ENCODE data around the gene HS3ST4. TPM values are rescaled to one million over a fixed set of nuclear protein-coding genes. Genes with fewer than 3 reads are reported as not detected.

The HS3ST4 gene
- polyA plus RNA-seq, 1 donor from 2014 or later, result 13.0 TPM

- H3K4me2 ChIP-seq (ENCODE audit: low read length), result no peak overlapping the region
- no peak overlapping the region for H3K27ac ChIP-seq (ENCODE audit: low read length)
- no peak overlapping the region for H3K9ac ChIP-seq (ENCODE audit: low read length)
- no peak overlapping the region for H2AFZ ChIP-seq (ENCODE audit: low read depth, low read length)
- no peak overlapping the region for H3K4me3 ChIP-seq (ENCODE audit: low read length)
- no peaks in the 10 kb centered on the region for H3K36me3 ChIP-seq (ENCODE audit: insufficient read depth, low read length)
- H3K9me3 ChIP-seq (ENCODE audit: low read length), result no peaks in the 10 kb centered on the region
- no peaks in the 10 kb centered on the region for H3K79me2 ChIP-seq (replicated peaks; ENCODE audit: insufficient read depth, low read length)
- no peaks in the 10 kb centered on the region for H3F3A ChIP-seq (ENCODE audit: insufficient read depth, low read length, poor library complexity, severe bottlenecking)
- H3K9me2 ChIP-seq (ENCODE audit: insufficient read depth, low read length), result no peaks in the 10 kb centered on the region
- TF ChIP-seq EZH2 (IDR thresholded peaks at IDR 0.05; ENCODE audit: borderline replicate concordance, insufficient read depth, low read length, poor library complexity, severe bottlenecking), result no peak
- TF ChIP-seq RAD21 (conservative IDR thresholded peaks at IDR 0.05), result peak; percentile 85
- TF ChIP-seq, protein P1, sequence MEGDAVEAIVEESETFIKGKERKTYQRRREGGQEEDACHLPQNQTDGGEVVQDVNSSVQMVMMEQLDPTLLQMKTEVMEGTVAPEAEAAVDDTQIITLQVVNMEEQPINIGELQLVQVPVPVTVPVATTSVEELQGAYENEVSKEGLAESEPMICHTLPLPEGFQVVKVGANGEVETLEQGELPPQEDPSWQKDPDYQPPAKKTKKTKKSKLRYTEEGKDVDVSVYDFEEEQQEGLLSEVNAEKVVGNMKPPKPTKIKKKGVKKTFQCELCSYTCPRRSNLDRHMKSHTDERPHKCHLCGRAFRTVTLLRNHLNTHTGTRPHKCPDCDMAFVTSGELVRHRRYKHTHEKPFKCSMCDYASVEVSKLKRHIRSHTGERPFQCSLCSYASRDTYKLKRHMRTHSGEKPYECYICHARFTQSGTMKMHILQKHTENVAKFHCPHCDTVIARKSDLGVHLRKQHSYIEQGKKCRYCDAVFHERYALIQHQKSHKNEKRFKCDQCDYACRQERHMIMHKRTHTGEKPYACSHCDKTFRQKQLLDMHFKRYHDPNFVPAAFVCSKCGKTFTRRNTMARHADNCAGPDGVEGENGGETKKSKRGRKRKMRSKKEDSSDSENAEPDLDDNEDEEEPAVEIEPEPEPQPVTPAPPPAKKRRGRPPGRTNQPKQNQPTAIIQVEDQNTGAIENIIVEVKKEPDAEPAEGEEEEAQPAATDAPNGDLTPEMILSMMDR (IDR thresholded peaks at IDR 0.05; ENCODE audit: poor library complexity, severe bottlenecking), result peak; percentile 85
- peak; percentile 86 for TF ChIP-seq SMC3 (conservative IDR thresholded peaks at IDR 0.05; ENCODE audit: poor library complexity)
- no peaks in the 10 kb centered on the region for H3K27me3 ChIP-seq (ENCODE audit: insufficient read depth, low read depth, low read length)
- no peaks in the 10 kb centered on the region for H4K20me1 ChIP-seq (ENCODE audit: insufficient read depth)
Observed at GRCh38 chr16:25838724-25839186, 147.0 kb downstream of the HS3ST4 start.

DNA sequence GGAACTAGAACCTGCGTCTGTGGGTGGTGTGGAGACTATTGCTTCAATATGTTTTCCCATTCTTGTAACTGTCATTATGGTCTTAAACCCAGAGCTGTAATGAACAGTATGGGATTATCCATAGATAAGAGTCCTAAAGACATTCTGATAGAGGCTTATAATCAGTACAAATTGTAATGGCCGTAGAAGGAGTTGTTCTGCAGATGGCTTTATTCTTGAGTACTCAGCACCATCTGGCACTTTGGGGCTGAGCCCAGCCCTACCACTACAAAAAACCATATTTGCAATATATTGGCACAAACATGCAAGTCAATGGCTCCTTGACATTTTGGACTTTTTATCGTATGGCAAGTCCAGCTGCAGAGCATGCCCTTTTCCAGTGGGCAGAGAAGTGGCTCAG is 150.0 kb downstream of the HS3ST4 start:
- Histone ChIP-seq H3K36me3 (ENCODE audit: insufficient read depth, low read length) (no peaks in the 10 kb centered on the region), H3K9me2 (ENCODE audit: insufficient read depth, low read length) (no peaks in the 10 kb centered on the region), H2AFZ (ENCODE audit: low read depth, low read length) (no peak overlapping the region), H3F3A (ENCODE audit: insufficient read depth, low read length, poor library complexity, severe bottlenecking) (no peaks in the 10 kb centered on the region), H3K27ac (ENCODE audit: low read length) (no peak overlapping the region), H3K9ac (ENCODE audit: low read length) (no peak overlapping the region), H3K79me2 (replicated peaks; ENCODE audit: insufficient read depth, low read length) (no peaks in the 10 kb centered on the region), H3K4me3 (ENCODE audit: low read length) (no peak overlapping the region), H3K27me3 (ENCODE audit: insufficient read depth, low read depth, low read length) (no peaks in the 10 kb centered on the region), H4K20me1 (ENCODE audit: insufficient read depth) (no peaks in the 10 kb centered on the region), H3K9me3 (ENCODE audit: low read length) (no peaks in the 10 kb centered on the region), H3K4me2 (ENCODE audit: low read length) (no peak overlapping the region)
- TF ChIP-seq MXI1 (conservative IDR thresholded peaks at IDR 0.05; ENCODE audit: poor library complexity, severe bottlenecking), result no peak
- TF ChIP-seq EZH2 (IDR thresholded peaks at IDR 0.05; ENCODE audit: borderline replicate concordance, insufficient read depth, low read length, poor library complexity, severe bottlenecking), result no peak
- TF ChIP-seq POLR2AphosphoS5 (IDR thresholded peaks at IDR 0.05), result no peak
- no peak for TF ChIP-seq REST (IDR thresholded peaks at IDR 0.05; ENCODE audit: borderline replicate concordance)
- TF ChIP-seq RAD21 (conservative IDR thresholded peaks at IDR 0.05), result no peak
- TF ChIP-seq TAF1 (IDR thresholded peaks at IDR 0.05; ENCODE audit: low read depth), result no peak
- TF ChIP-seq SMC3 (conservative IDR thresholded peaks at IDR 0.05; ENCODE audit: poor library complexity), result no peak
- TF ChIP-seq, protein P1 (IDR thresholded peaks at IDR 0.05; ENCODE audit: poor library complexity, severe bottlenecking), result no peak
- TF ChIP-seq EP300 (conservative IDR thresholded peaks at IDR 0.05; ENCODE audit: poor library complexity, severe bottlenecking), result no peak

Measured in neural cell (in vitro differentiated cells).